ENCODE data around the gene ERCC6.

DNA sequence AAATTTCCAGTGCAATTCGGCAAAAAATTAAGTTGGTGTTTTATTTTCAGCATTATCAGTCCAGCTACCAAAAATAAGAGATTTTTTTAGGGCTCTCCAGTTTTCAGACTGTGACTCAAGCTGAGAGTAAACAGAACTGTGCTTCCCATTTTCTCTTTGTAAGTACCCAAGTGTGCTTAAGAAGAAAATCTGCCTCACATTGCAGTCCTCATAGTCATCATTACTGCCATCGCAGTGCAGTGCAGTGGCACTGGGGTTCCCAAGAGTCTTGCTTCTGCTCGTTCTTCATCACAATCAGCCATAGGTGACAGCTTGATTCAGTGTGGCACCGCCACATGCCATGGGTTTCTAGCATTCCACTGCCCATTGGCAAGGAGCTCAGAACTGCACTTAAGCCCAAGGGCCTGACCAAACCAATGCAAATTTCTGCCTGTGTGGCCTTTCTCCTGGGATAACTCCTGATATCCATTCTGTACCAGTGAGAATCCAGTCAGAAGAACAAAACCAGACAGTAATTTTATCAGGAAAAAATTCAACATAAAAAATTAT lies 25.6 kb upstream of the ERCC6 start:
- no peak for TF ChIP-seq EZH2 (IDR thresholded peaks at IDR 0.05; ENCODE audit: insufficient read depth, poor library complexity, severe bottlenecking)
- TF ChIP-seq EZH2phosphoT487 (IDR thresholded peaks at IDR 0.05; ENCODE audit: insufficient read depth, low read depth): no peak

All from GM23248 (cell line).